Heart left ventricle (tissue), 16 donors: Measurements from ENCODE around the gene KRTAP2-1. TPM values are rescaled to one million over a fixed set of nuclear protein-coding genes. Genes with fewer than 3 reads are reported as not detected.

Experiments
- ATAC-seq, 4 donors: fragments of 200-7000 bp; cut with Tn5 transposase; one replicate each; pipeline ENCODE4 v1.9.1; 2020 to 2022; ENCODE audit warnings: moderate library complexity in 4 of 4, mild to moderate bottlenecking in 3 of 4, moderate number of reproducible peaks in 1 of 4
- DNase-seq, 5 donors: peaks; one replicate each; pipeline ENCODE4 v3.0.0-alpha.2; 2020
- H3K27ac ChIP-seq, 12 donors: fragments of 200-600 bp; sonication (generic) in 4 of 12; one replicate each; pipeline versions ENCODE4 v1.5.0 to v1.8.0; 2016 to 2022; ENCODE audit warnings: mild to moderate bottlenecking in 2 of 12
- H3K27me3 ChIP-seq, 9 donors: fragments of 200-600 bp; sonication (generic) in 2 of 9; one replicate each; pipeline versions ENCODE4 v1.5.1 to v1.8.0; 2016 to 2022; ENCODE audit warnings: mild to moderate bottlenecking in 3 of 9
- H3K36me3 ChIP-seq, 9 donors: fragments of 200-600 bp; sonication (generic) in 2 of 9; one replicate each; pipeline versions ENCODE4 v1.5.0 to v1.8.0; 2018 to 2022; ENCODE audit warnings: mild to moderate bottlenecking in 2 of 9
- H3K4me1 ChIP-seq, 12 donors: fragments of 200-600 bp; sonication (generic) in 4 of 12; one replicate each; pipeline versions ENCODE4 v1.5.0 to v1.8.0; 2016 to 2022; ENCODE audit warnings: mild to moderate bottlenecking in 3 of 12
- H3K4me3 ChIP-seq, 12 donors: fragments of 200-600 bp; sonication (generic) in 4 of 12; one replicate each; pipeline versions ENCODE4 v1.5.0 to v1.8.0; 2017 to 2022; ENCODE audit warnings: mild to moderate bottlenecking in 9 of 12, moderate library complexity in 4 of 12
- H3K9me3 ChIP-seq, 12 donors: fragments of 200-600 bp; sonication (generic) in 4 of 12; one replicate each; pipeline versions ENCODE4 v1.5.0 to v1.8.0; 2016 to 2022; ENCODE audit warnings: mild to moderate bottlenecking in 1 of 12
- CTCF ChIP-seq, 12 donors: fragments of 200-600 bp; sonication (generic) in 4 of 12; IDR thresholded peaks; one replicate each; pipeline versions ENCODE4 v1.5.0 to v1.8.0; 2018 to 2022; ENCODE audit warnings: antibody characterized with exemption in 12 of 12, mild to moderate bottlenecking in 5 of 12
- POLR2A ChIP-seq, 2 donors: fragments of 450-650 bp; IDR thresholded peaks; one replicate each; pipeline ENCODE4 v1.6.1; 2017; ENCODE audit warnings: antibody characterized with exemption in 2 of 2, mild to moderate bottlenecking in 2 of 2, moderate library complexity in 2 of 2
- WGBS, 4 donors: extraction: QIAGEN DNeasy Blood & Tissue Kit in 2 of 4; methylation state at CpG; one replicate each; pipeline versions ENCODE4 v1.1.5 to v1.1.7; 2013 to 2018; 5-methylcytosine and 5-hydroxymethylcytosine counted together
- intact Hi-C, 10 donors: fragments of 100-400 bp; cut with DNase I; formaldehyde crosslinking; loops; one replicate each; pipeline versions ENCODE4 v1.11.1 to v1.14.2; 2022
- polyA plus RNA-seq, 2 donors: library from polyadenylated mRNA; stranded (reverse); fragments of 200-250 nt; gene quantifications; one replicate each; pipeline ENCODE4 v1.2.3, GENCODE V29; 2013
- total RNA-seq, 9 donors: library from RNA; depleted of rRNA in 2 of 9; stranded (reverse); fragments of >200 nt in 2 of 9; fragmentation: NEBNext Ultra II Directional in 3 of 9; extraction: Animal tissue kit (Norgen Biotek cat#: 25700) in 3 of 9; gene quantifications; one replicate each; pipeline versions ENCODE4 v1.1.0 to v1.2.4, GENCODE V29; 2016 to 2023
- donor health status: ischemic (EF 13 %, LVEDD 7.1; RV severe dilation, severe dysfunction).
- donor health status: healthy with polysubstance abuse.
- donor health status: DM: no; HTN: yes; CAD: no.
- donor health status: DM: no; HTN: no; CAD: no.
- donor health status: ischemic (EF 25% LVEDD 6.9; RV normal size, moderate dysfunction).
- donor health status: ischemic (EF 25% LVEDD 5.7; RV mildly dilated, moderate dysfunction).
- donor health status: healthy.
- donor health status: DM: yes; HTN: yes; CAD: no.
- donor health status: ischemic (EF 35%, LVEDD 5.7; RV mildly dilated, moderate dysfunction).
- donor health status: nonischemic (EF 11% LVEDD 7.7; RV severe dilation, severe dysfunction).
- donor health status: DM: yes; HTN: yes; CAD: no.
- donor health status: PGD.
- donor health status: ischemic (EF 29% LVEDD 5.4; RV normal size, mild dysfunction).
- donor health status: nonischemic (EF 23%, LVEDD 6.1; RV moderate dilation, normal function).

Gene KRTAP2-1
- total and polyA plus RNA-seq, 11 donors: not detected

GRCh38 chr17:41076788-41077187, 29.7 kb upstream of the KRTAP2-1 start:
- ATAC-seq (no peak), DNase-seq (no peak)
- Histone ChIP-seq H3K4me3 (no peak overlapping the region), H3K36me3 (no peaks in the 10 kb centered on the region), H3K4me1 (no peaks in the 10 kb centered on the region), H3K27me3 (peaks cover 0 to 25% (median 3%) of the 10 kb centered on the region in 9 donors), H3K27ac (no peak overlapping the region), H3K9me3 (no peaks in the 10 kb centered on the region)
- intact Hi-C loops: no loop called here
- no peak for TF ChIP-seq POLR2A (IDR thresholded peaks at IDR 0.05)
- no peak for TF ChIP-seq CTCF (IDR thresholded peaks at IDR 0.05)

GRCh38 chr17:41073676-41074075, 26.6 kb upstream of the KRTAP2-1 start:
- Histone ChIP-seq H3K4me1 (no peaks in the 10 kb centered on the region), H3K27me3 (peaks cover 0 to 25% (median 0%) of the 10 kb centered on the region in 9 donors), H3K9me3 (no peaks in the 10 kb centered on the region), H3K36me3 (no peaks in the 10 kb centered on the region), H3K27ac (no peak overlapping the region), H3K4me3 (no peak overlapping the region)
- no peak for DNase-seq
- intact Hi-C loops: no loop called here
- 77 to 89% (median 80%) methylated on average over 2 of the region's 2 CpGs for WGBS, 4 donors
- TF ChIP-seq POLR2A (IDR thresholded peaks at IDR 0.05): no peak
- no peak for TF ChIP-seq CTCF (IDR thresholded peaks at IDR 0.05)
- ATAC-seq: no peak

GRCh38 chr17:41071606-41072360, 24.7 kb upstream of the KRTAP2-1 start:
- WGBS, 4 donors: 69 to 84% (median 79%) methylated on average over 5 of the region's 5 CpGs
- intact Hi-C loops: no loop called here
- Histone ChIP-seq H3K27me3 (peaks cover 0 to 20% (median 0%) of the 10 kb centered on the region in 9 donors), H3K9me3 (no peaks in the 10 kb centered on the region), H3K27ac (no peak overlapping the region), H3K36me3 (no peaks in the 10 kb centered on the region), H3K4me1 (no peaks in the 10 kb centered on the region), H3K4me3 (no peak overlapping the region)
- no peak for TF ChIP-seq CTCF (IDR thresholded peaks at IDR 0.05)
- TF ChIP-seq POLR2A (IDR thresholded peaks at IDR 0.05): no peak
- ATAC-seq: no peak
- no peak for DNase-seq

GRCh38 chr17:41069031-41069430, 21.9 kb upstream of the KRTAP2-1 start:
- Histone ChIP-seq H3K27ac (no peak overlapping the region), H3K4me3 (no peak overlapping the region), H3K4me1 (no peaks in the 10 kb centered on the region), H3K27me3 (peaks cover 0 to 15% (median 0%) of the 10 kb centered on the region in 9 donors), H3K36me3 (no peaks in the 10 kb centered on the region), H3K9me3 (no peaks in the 10 kb centered on the region)
- intact Hi-C loops: no loop called here
- DNase-seq: no peak
- TF ChIP-seq CTCF (IDR thresholded peaks at IDR 0.05) (no peak), POLR2A (IDR thresholded peaks at IDR 0.05) (no peak)
- ATAC-seq: no peak
- WGBS, 4 donors: 61 to 74% (median 70%) methylated on average over 3 of the region's 3 CpGs
